Activated T-helper 1 cell treated with anti-CD3 and anti-CD28 coated beads, Interleukin-12 subunit alpha, Interleukin-12 subunit beta, Interleukin-2, Interleukin-4 antibody, amounts not matched to agents 30 ng/mL and 10 ng/mL and 1 ng/mL, durations not matched to agents 14 hours and 24 hours and 36 hours (primary cell): Measurements from ENCODE around the gene DYSF. TPM values are rescaled to one million over a fixed set of nuclear protein-coding genes. Genes with fewer than 3 reads are reported as not detected.
"Not testable (repeated sequence)": the region's sequence is repeated elsewhere in the genome, so short reads cannot be mapped to it uniquely, and the experiment has no call there.

Experiments used
- DNase-seq: peaks from one replicate; pipeline ENCODE4 v3.0.0; 2021; ENCODE audit warnings: low spot score
- H3K27ac Mint-ChIP-seq: one replicate; pipeline ENCODE4 v1.8.0; 2021; ENCODE audit warnings: mild to moderate bottlenecking, mixed read lengths
- H3K27me3 Mint-ChIP-seq: one replicate; pipeline ENCODE4 v1.8.0; 2022; ENCODE audit warnings: mild to moderate bottlenecking, moderate library complexity, mixed read lengths; ENCODE audit not compliant: insufficient read depth
- H3K36me3 Mint-ChIP-seq: one replicate; pipeline ENCODE4 v1.8.0; 2021; ENCODE audit warnings: low read depth, mixed read lengths
- H3K4me1 Mint-ChIP-seq: one replicate; pipeline ENCODE4 v1.8.0; 2021; ENCODE audit warnings: low read depth, mixed read lengths
- H3K4me3 Mint-ChIP-seq: one replicate; pipeline ENCODE4 v1.8.0; 2021; ENCODE audit warnings: mild to moderate bottlenecking, moderate library complexity, mixed read lengths
- H3K9me3 Mint-ChIP-seq: one replicate; pipeline ENCODE4 v1.8.0; 2021; ENCODE audit warnings: mixed read lengths
- intact Hi-C: fragments of 100-400 bp; cut with micrococcal nuclease; formaldehyde crosslinking; loops from one replicate; pipeline ENCODE4 v1.15.1; 2024
- total RNA-seq: library from RNA; stranded (reverse); gene quantifications from 2 replicates; pipeline ENCODE4 v1.2.3, GENCODE V29; 2022

Gene DYSF
- total RNA-seq, 1 donor from 2014 or later, result not detected

GRCh38 chr2:71483246-71483645 lies 29.9 kb downstream of the DYSF start:
- H3K36me3 Mint-ChIP-seq, result no peaks in the 10 kb centered on the region
- H3K4me1 Mint-ChIP-seq, result no peaks in the 10 kb centered on the region
- peaks cover 12% of the 10 kb centered on the region for H3K27me3 Mint-ChIP-seq
- DNase-seq, result no peak
- intact Hi-C loops, result no loop called here
- H3K27ac Mint-ChIP-seq, result no peak overlapping the region
- no peaks in the 10 kb centered on the region for H3K9me3 Mint-ChIP-seq
- H3K4me3 Mint-ChIP-seq, result no peak overlapping the region

- Mint-ChIP-seq H3K36me3 (no peaks in the 10 kb centered on the region), H3K4me1 (no peaks in the 10 kb centered on the region), H3K27ac (no peak overlapping the region), H3K27me3 (peaks cover 12% of the 10 kb centered on the region), H3K9me3 (no peaks in the 10 kb centered on the region), H3K4me3 (no peak overlapping the region)
- DNase-seq, result no peak
- intact Hi-C loops, result no loop called here
These were observed 31.0 kb downstream of the DYSF start for GRCh38 chr2:71484354-71484753.

GRCh38 chr2:71486881-71487640 lies 33.7 kb downstream of the DYSF start:
- DNase-seq, result no peak
- Mint-ChIP-seq H3K9me3 (no peaks in the 10 kb centered on the region), H3K27me3 (peaks cover 7% of the 10 kb centered on the region), H3K36me3 (no peaks in the 10 kb centered on the region), H3K4me3 (no peak overlapping the region), H3K27ac (no peak overlapping the region), H3K4me1 (no peaks in the 10 kb centered on the region)
- intact Hi-C loops, result no loop called here

- H3K27ac Mint-ChIP-seq, H3K9me3 Mint-ChIP-seq, H3K27me3 Mint-ChIP-seq, DNase-seq, H3K36me3 Mint-ChIP-seq, H3K4me1 Mint-ChIP-seq, intact Hi-C loops, H3K4me3 Mint-ChIP-seq: not testable (repeated sequence)
These were observed 38.2 kb downstream of the DYSF start for GRCh38 chr2:71491551-71491950.

GRCh38 chr2:71492112-71492511 lies 38.8 kb downstream of the DYSF start:
- Mint-ChIP-seq H3K27me3 (peaks cover 5% of the 10 kb centered on the region), H3K9me3 (no peaks in the 10 kb centered on the region), H3K27ac (no peak overlapping the region), H3K4me1 (no peaks in the 10 kb centered on the region), H3K36me3 (no peaks in the 10 kb centered on the region), H3K4me3 (no peak overlapping the region)
- intact Hi-C loops, result no loop called here
- DNase-seq, result no peak

- no peak overlapping the region for H3K27ac Mint-ChIP-seq
- DNase-seq, result no peak
- H3K9me3 Mint-ChIP-seq, result no peaks in the 10 kb centered on the region
- H3K27me3 Mint-ChIP-seq, result peaks cover under 1% of the 10 kb centered on the region
- H3K4me1 Mint-ChIP-seq, result no peaks in the 10 kb centered on the region
- no peak overlapping the region for H3K4me3 Mint-ChIP-seq
- no peaks in the 10 kb centered on the region for H3K36me3 Mint-ChIP-seq
- intact Hi-C loops, result no loop called here
These were observed 40.7 kb downstream of the DYSF start for GRCh38 chr2:71494091-71494490.

- H3K36me3 Mint-ChIP-seq, result no peaks in the 10 kb centered on the region
- intact Hi-C loops, result no loop called here
- peaks cover 1% of the 10 kb centered on the region for H3K27me3 Mint-ChIP-seq
- no peaks in the 10 kb centered on the region for H3K9me3 Mint-ChIP-seq
- H3K4me1 Mint-ChIP-seq, result no peaks in the 10 kb centered on the region
- no peak overlapping the region for H3K4me3 Mint-ChIP-seq
- H3K27ac Mint-ChIP-seq, result no peak overlapping the region
- no peak for DNase-seq
These were observed 41.3 kb downstream of the DYSF start for GRCh38 chr2:71494523-71495155.

GRCh38 chr2:71496156-71496770 lies 42.9 kb downstream of the DYSF start:
- intact Hi-C loops, result no loop called here
- Mint-ChIP-seq H3K4me3 (no peak overlapping the region), H3K9me3 (no peaks in the 10 kb centered on the region), H3K36me3 (no peaks in the 10 kb centered on the region), H3K4me1 (no peaks in the 10 kb centered on the region), H3K27me3 (peaks cover 1% of the 10 kb centered on the region), H3K27ac (no peak overlapping the region)
- DNase-seq, result no peak

- DNase-seq, result no peak
- Mint-ChIP-seq H3K36me3 (no peaks in the 10 kb centered on the region), H3K27ac (no peak overlapping the region), H3K9me3 (no peaks in the 10 kb centered on the region), H3K4me1 (no peaks in the 10 kb centered on the region), H3K27me3 (peaks cover 1% of the 10 kb centered on the region), H3K4me3 (no peak overlapping the region)
- intact Hi-C loops, result no loop called here
These were observed 44.9 kb downstream of the DYSF start for GRCh38 chr2:71498261-71498701.

- no peak overlapping the region for H3K4me3 Mint-ChIP-seq
- no peaks in the 10 kb centered on the region for H3K9me3 Mint-ChIP-seq
- H3K4me1 Mint-ChIP-seq, result no peaks in the 10 kb centered on the region
- H3K36me3 Mint-ChIP-seq, result no peaks in the 10 kb centered on the region
- intact Hi-C loops, result no loop called here
- no peak for DNase-seq
- no peak overlapping the region for H3K27ac Mint-ChIP-seq
- H3K27me3 Mint-ChIP-seq, result peaks cover 1% of the 10 kb centered on the region
These were observed 46.3 kb downstream of the DYSF start for GRCh38 chr2:71499691-71500090.

GRCh38 chr2:71500426-71501079 lies 47.2 kb downstream of the DYSF start:
- Mint-ChIP-seq H3K4me3 (no peak overlapping the region), H3K27me3 (peaks cover 1% of the 10 kb centered on the region), H3K36me3 (no peaks in the 10 kb centered on the region), H3K9me3 (no peaks in the 10 kb centered on the region), H3K4me1 (no peaks in the 10 kb centered on the region), H3K27ac (no peak overlapping the region)
- DNase-seq, result no peak
- intact Hi-C loops, result no loop called here

- Mint-ChIP-seq H3K36me3 (no peaks in the 10 kb centered on the region), H3K9me3 (no peaks in the 10 kb centered on the region), H3K4me1 (no peaks in the 10 kb centered on the region), H3K4me3 (no peak overlapping the region), H3K27ac (no peak overlapping the region), H3K27me3 (peaks cover 4% of the 10 kb centered on the region)
- DNase-seq, result no peak
- intact Hi-C loops, result no loop called here
These were observed 49.8 kb downstream of the DYSF start for GRCh38 chr2:71502941-71503738.
